ENCODE measurements around the gene BEST3.

Gene BEST3

GRCh38 chr12:69726922-69727321 lies 27.8 kb upstream of the BEST3 start:
- no peak overlapping the region for H3K9ac ChIP-seq (ENCODE audit: low read length)
- no peak overlapping the region for H2AFZ ChIP-seq (ENCODE audit: low read length)
- TF ChIP-seq EZH2phosphoT487 (IDR thresholded peaks at IDR 0.05; ENCODE audit: low read length) (no peak), CTCF (IDR thresholded peaks at IDR 0.05; ENCODE audit: low read length) (no peak), EZH2 (optimal IDR thresholded peaks at IDR 0.05; ENCODE audit: low read depth, low read length) (no peak)

GRCh38 chr12:69720750-69721149 lies 21.6 kb upstream of the BEST3 start:
- Histone ChIP-seq H2AFZ (ENCODE audit: low read length) (no peak overlapping the region), H3K4me2 (ENCODE audit: low read depth, low read length) (no peak overlapping the region), H4K20me1 (ENCODE audit: insufficient read depth, low read length) (no peaks in the 10 kb centered on the region), H3K36me3 (replicated peaks; ENCODE audit: insufficient read depth, low read length) (no peaks in the 10 kb centered on the region), H3K4me3 (ENCODE audit: low read length) (no peak overlapping the region), H3K9ac (ENCODE audit: low read length) (no peak overlapping the region), H3F3A (ENCODE audit: insufficient read depth, low read length) (no peaks in the 10 kb centered on the region), H3K9me2 (replicated peaks; ENCODE audit: insufficient read depth, low read length) (no peaks in the 10 kb centered on the region), H3K4me1 (ENCODE audit: low read length) (no peaks in the 10 kb centered on the region), H3K27ac (ENCODE audit: low read length) (no peak overlapping the region), H3K79me2 (ENCODE audit: low read length) (no peaks in the 10 kb centered on the region), H3K27me3 (replicated peaks; ENCODE audit: insufficient read depth, low read length) (no peaks in the 10 kb centered on the region), H3K9me3 (replicated peaks; ENCODE audit: insufficient read depth, low read length) (no peaks in the 10 kb centered on the region)
- DNase-seq, result no peak
- TF ChIP-seq CTCF (IDR thresholded peaks at IDR 0.05; ENCODE audit: low read length) (no peak), EZH2 (optimal IDR thresholded peaks at IDR 0.05; ENCODE audit: low read depth, low read length) (no peak), EZH2phosphoT487 (IDR thresholded peaks at IDR 0.05; ENCODE audit: low read length) (no peak)

More at GRCh38 chr12:69726922-69727321, 27.8 kb upstream of the BEST3 start:
- H3K27ac ChIP-seq (ENCODE audit: low read length), result no peak overlapping the region
- no peaks in the 10 kb centered on the region for H3K27me3 ChIP-seq (replicated peaks; ENCODE audit: insufficient read depth, low read length)
- no peaks in the 10 kb centered on the region for H3K36me3 ChIP-seq (replicated peaks; ENCODE audit: insufficient read depth, low read length)
- no peaks in the 10 kb centered on the region for H3K9me2 ChIP-seq (replicated peaks; ENCODE audit: insufficient read depth, low read length)
- DNase-seq, result no peak
- H3K4me2 ChIP-seq (ENCODE audit: low read depth, low read length), result no peak overlapping the region
- H3K9me3 ChIP-seq (replicated peaks; ENCODE audit: insufficient read depth, low read length), result no peaks in the 10 kb centered on the region
- H3F3A ChIP-seq (ENCODE audit: insufficient read depth, low read length), result no peaks in the 10 kb centered on the region
- no peak overlapping the region for H3K4me3 ChIP-seq (ENCODE audit: low read length)
- H3K79me2 ChIP-seq (ENCODE audit: low read length), result no peaks in the 10 kb centered on the region
- no peaks in the 10 kb centered on the region for H4K20me1 ChIP-seq (ENCODE audit: insufficient read depth, low read length)
- H3K4me1 ChIP-seq (ENCODE audit: low read length), result no peaks in the 10 kb centered on the region

GRCh38 chr12:69719336-69720316 lies 20.5 kb upstream of the BEST3 start:
- Histone ChIP-seq H3K36me3 (replicated peaks; ENCODE audit: insufficient read depth, low read length) (no peaks in the 10 kb centered on the region), H3K4me1 (ENCODE audit: low read length) (no peaks in the 10 kb centered on the region), H3K27me3 (replicated peaks; ENCODE audit: insufficient read depth, low read length) (no peaks in the 10 kb centered on the region), H3K27ac (ENCODE audit: low read length) (no peak overlapping the region), H3F3A (ENCODE audit: insufficient read depth, low read length) (no peaks in the 10 kb centered on the region), H2AFZ (ENCODE audit: low read length) (no peak overlapping the region), H3K9me2 (replicated peaks; ENCODE audit: insufficient read depth, low read length) (no peaks in the 10 kb centered on the region), H3K9me3 (replicated peaks; ENCODE audit: insufficient read depth, low read length) (no peaks in the 10 kb centered on the region), H3K9ac (ENCODE audit: low read length) (no peak overlapping the region), H3K79me2 (ENCODE audit: low read length) (no peaks in the 10 kb centered on the region), H3K4me3 (ENCODE audit: low read length) (no peak overlapping the region), H3K4me2 (ENCODE audit: low read depth, low read length) (no peak overlapping the region), H4K20me1 (ENCODE audit: insufficient read depth, low read length) (no peaks in the 10 kb centered on the region)
- no peak for DNase-seq
- TF ChIP-seq EZH2 (optimal IDR thresholded peaks at IDR 0.05; ENCODE audit: low read depth, low read length) (no peak), EZH2phosphoT487 (IDR thresholded peaks at IDR 0.05; ENCODE audit: low read length) (no peak), CTCF (IDR thresholded peaks at IDR 0.05; ENCODE audit: low read length) (no peak)

Data from MM.1S (cell line).